Activated CD4-positive, CD25-positive, alpha-beta regulatory T cell (primary cell): ENCODE data around the gene ABL2.

Experiments
- DNase-seq, 4 experiments: peaks; one replicate each; lab custom pipeline; 2025; lab: John Stamatoyannopoulos, UW

Gene ABL2

GRCh38 chr1:179092896-179093461 lies 136.5 kb downstream of the ABL2 start:
- no peak for DNase-seq

- DNase-seq, result no peak
Measured at GRCh38 chr1:179091691-179092165, 137.7 kb downstream of the ABL2 start.

GRCh38 chr1:179090923-179091322 lies 138.6 kb downstream of the ABL2 start:
- DNase-seq, result no peak

- DNase-seq, result no peak
Measured at GRCh38 chr1:179090522-179090921, 139.0 kb downstream of the ABL2 start.

GRCh38 chr1:179089827-179090482 lies 139.5 kb downstream of the ABL2 start:
- no peak for DNase-seq

GRCh38 chr1:179087665-179088064 lies 141.8 kb downstream of the ABL2 start:
- no peak for DNase-seq

GRCh38 chr1:179083533-179083932 lies 145.9 kb downstream of the ABL2 start:
- no peak for DNase-seq

GRCh38 chr1:179082999-179083335 lies 146.5 kb downstream of the ABL2 start:
- DNase-seq, result no peak

GRCh38 chr1:179082333-179082998 lies 147.0 kb downstream of the ABL2 start:
- peak in 2 of 4 experiments; percentile 13 to 28 for DNase-seq

- DNase-seq, result peak; percentile 46 to 59 (median 48)
Measured at GRCh38 chr1:179081687-179082332, 147.7 kb downstream of the ABL2 start, which contains the start of gene TOR3A. TSS of gene TOR3A (plus strand) at chr1:179082070. CDS start at chr1:179082129, 59 bp downstream.

- no peak for DNase-seq
Measured at GRCh38 chr1:179080866-179081686, 148.4 kb downstream of the ABL2 start.

GRCh38 chr1:179079113-179079761 lies 150.2 kb downstream of the ABL2 start:
- DNase-seq, result peak in 1 of 4 experiments; percentile 12

GRCh38 chr1:179077396-179077795 lies 152.1 kb downstream of the ABL2 start:
- no peak for DNase-seq

- DNase-seq, result no peak
Measured at GRCh38 chr1:179066471-179066870, 163.0 kb downstream of the ABL2 start.

GRCh38 chr1:179061360-179062282 lies 167.9 kb downstream of the ABL2 start:
- DNase-seq, result no peak

GRCh38 chr1:179058487-179059483 lies 170.7 kb downstream of the ABL2 start:
- no peak for DNase-seq

- no peak for DNase-seq
Measured at GRCh38 chr1:179055937-179056336, 173.5 kb downstream of the ABL2 start.

GRCh38 chr1:179053486-179053885 lies 176.0 kb downstream of the ABL2 start:
- DNase-seq, result no peak

GRCh38 chr1:179052776-179053175 lies 176.7 kb downstream of the ABL2 start:
- DNase-seq, result no peak
